Thymus (tissue), 11 donors: Measurements from ENCODE around the gene HOXD13. TPM values are rescaled to one million over a fixed set of nuclear protein-coding genes. Genes with fewer than 3 reads are reported as not detected.

ENCODE experiments used
- DNase-seq, 9 donors: peaks; one replicate each; pipeline ENCODE4 v3.0.0-alpha.2; 2013; ENCODE audit warnings: low spot score in 9 of 9, low read depth in 6 of 9, missing footprints in 1 of 9
- H3K27ac ChIP-seq, 2 donors: one replicate each; pipeline ENCODE4 v1.5.1; 2013; ENCODE audit warnings: control low read depth in 1 of 2, low read depth in 1 of 2, low read length in 1 of 2, mild to moderate bottlenecking in 1 of 2, moderate library complexity in 1 of 2
- H3K27me3 ChIP-seq, 2 donors: one replicate each; pipeline ENCODE4 v1.5.1; 2013; ENCODE audit warnings: low read length in 1 of 2; ENCODE audit not compliant: control insufficient read depth in 2 of 2, insufficient read depth in 1 of 2
- H3K36me3 ChIP-seq, 2 donors: one replicate each; pipeline ENCODE4 v1.5.1; 2013; ENCODE audit warnings: low read length in 1 of 2, mild to moderate bottlenecking in 1 of 2, moderate library complexity in 1 of 2; ENCODE audit not compliant: control insufficient read depth in 2 of 2, insufficient read depth in 2 of 2
- H3K4me1 ChIP-seq, 2 donors: one replicate each; pipeline ENCODE4 v1.5.1; 2013; ENCODE audit warnings: low read length in 2 of 2; ENCODE audit not compliant: control insufficient read depth in 2 of 2, insufficient read depth in 2 of 2
- H3K4me3 ChIP-seq, 2 donors: one replicate each; pipeline ENCODE4 v1.5.1; 2013; ENCODE audit warnings: low read length in 2 of 2, control low read depth in 1 of 2, mild to moderate bottlenecking in 1 of 2
- H3K9me3 ChIP-seq, 2 donors: one replicate each; pipeline ENCODE4 v1.5.1; 2013; ENCODE audit warnings: low read length in 1 of 2, mild to moderate bottlenecking in 1 of 2; ENCODE audit not compliant: control insufficient read depth in 2 of 2, insufficient read depth in 1 of 2
- WGBS: extraction: QIAGEN DNeasy Blood & Tissue Kit; methylation state at CpG from one replicate; pipeline ENCODE4 v1.1.7; 2013; 5-methylcytosine and 5-hydroxymethylcytosine counted together
- polyA plus RNA-seq: library from polyadenylated mRNA; stranded (reverse); fragments of 200-250 nt; gene quantifications from one replicate; pipeline ENCODE4 v1.2.3, GENCODE V29; 2013
- total RNA-seq: library from RNA; stranded (reverse); fragments of 120-200 nt; gene quantifications from one replicate; pipeline ENCODE4 v1.2.4, GENCODE V29; 2013
- donor health status: healthy.

Gene HOXD13
- total and polyA plus RNA-seq, 2 donors, result 0.11 TPM; not detected in 1

DNA sequence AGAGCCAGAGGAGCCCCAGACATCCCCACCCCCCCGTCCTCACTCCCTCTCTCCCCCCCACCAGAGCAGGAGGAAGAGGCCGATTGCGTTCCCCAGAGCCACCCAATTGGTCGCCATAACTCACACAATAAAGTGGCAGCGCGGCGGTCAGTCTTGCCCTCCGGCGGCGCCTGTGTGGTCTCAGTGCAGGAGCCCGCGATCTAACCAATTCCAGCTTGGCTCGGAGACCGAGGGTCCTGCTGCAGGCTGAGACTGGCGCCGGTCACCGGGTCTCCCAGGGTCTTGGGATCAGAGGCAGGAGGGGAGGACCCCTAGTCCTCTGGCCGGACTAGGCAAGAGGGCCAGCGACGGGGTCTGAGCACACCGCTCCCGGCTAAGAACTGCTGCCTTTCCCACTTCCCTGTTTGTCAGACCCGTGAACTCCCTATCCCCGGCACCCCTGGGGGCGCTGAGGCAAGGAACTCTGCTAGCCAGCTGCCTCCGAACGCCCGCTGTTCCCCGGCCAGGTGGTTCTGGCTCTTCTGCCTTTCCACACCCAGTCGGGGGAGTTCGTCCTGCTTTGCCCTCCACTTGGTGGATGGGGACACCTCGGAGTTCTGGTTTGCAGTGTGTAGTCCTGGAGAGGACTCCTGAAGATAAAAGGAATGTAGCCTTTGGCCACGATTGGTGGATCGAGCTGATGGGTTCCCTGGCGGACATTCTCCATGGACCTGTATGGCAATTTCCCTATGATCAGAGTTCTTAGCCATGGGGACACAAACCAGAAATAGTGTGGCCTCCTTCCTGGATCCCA, 6.0 kb downstream of the HOXD13 start:
- H3K4me1 ChIP-seq, result peaks cover 2 to 16% of the 10 kb centered on the region in 2 donors
- no peak overlapping the region for H3K4me3 ChIP-seq
- H3K9me3 ChIP-seq, result peaks cover 1 to 15% of the 10 kb centered on the region in 2 donors
- no peak for DNase-seq
- peaks cover 83 to 100% of the 10 kb centered on the region in 2 donors for H3K27me3 ChIP-seq
- H3K27ac ChIP-seq, result no peak overlapping the region
- WGBS, result 8% methylated on average over 35 of the region's 35 CpGs
- no peaks in the 10 kb centered on the region for H3K36me3 ChIP-seq

- WGBS, result 10% methylated on average over 30 of the region's 30 CpGs
- Histone ChIP-seq H3K27me3 (peaks cover 84 to 100% of the 10 kb centered on the region in 2 donors), H3K36me3 (no peaks in the 10 kb centered on the region), H3K9me3 (peaks cover 1 to 15% of the 10 kb centered on the region in 2 donors), H3K4me3 (no peak overlapping the region), H3K4me1 (peaks cover 2 to 16% of the 10 kb centered on the region in 2 donors), H3K27ac (no peak overlapping the region)
- no peak for DNase-seq
Observed at GRCh38 chr2:176099159-176099727, 6.7 kb downstream of the HOXD13 start.

DNA sequence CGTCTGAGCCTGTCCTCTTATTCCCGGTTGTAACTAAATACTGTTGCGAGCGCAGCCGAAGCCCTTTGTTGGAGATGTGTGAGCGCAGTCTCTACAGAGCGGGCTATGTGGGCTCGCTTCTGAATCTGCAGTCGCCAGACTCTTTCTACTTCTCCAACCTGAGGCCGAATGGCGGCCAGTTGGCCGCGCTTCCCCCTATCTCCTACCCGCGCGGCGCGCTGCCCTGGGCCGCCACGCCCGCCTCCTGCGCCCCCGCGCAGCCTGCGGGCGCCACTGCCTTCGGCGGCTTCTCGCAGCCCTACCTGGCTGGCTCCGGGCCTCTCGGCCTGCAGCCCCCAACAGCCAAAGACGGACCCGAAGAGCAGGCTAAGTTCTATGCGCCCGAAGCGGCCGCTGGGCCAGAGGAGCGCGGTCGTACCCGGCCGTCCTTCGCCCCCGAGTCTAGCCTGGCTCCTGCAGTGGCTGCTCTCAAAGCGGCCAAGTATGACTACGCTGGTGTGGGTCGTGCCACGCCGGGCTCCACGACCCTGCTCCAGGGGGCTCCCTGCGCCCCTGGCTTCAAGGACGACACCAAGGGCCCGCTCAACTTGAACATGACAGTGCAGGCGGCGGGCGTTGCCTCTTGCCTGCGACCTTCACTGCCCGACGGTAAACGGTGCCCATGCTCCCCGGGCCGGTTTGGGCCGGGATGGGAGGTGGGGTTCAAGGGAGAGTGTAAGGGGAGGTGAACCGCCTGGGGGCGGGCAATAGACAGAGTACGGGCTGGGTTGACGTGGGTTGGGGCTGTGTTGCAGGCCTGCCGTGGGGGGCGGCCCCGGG, 7.4 kb downstream of the HOXD13 start, which contains the start of gene HOXD12:
Gene HOXD12 (plus strand): TSS at position 68 of the 819 bp plus-strand sequence. CDS start 7 bp downstream, at position 75.
- H3K4me1 ChIP-seq, result peaks cover 2 to 16% of the 10 kb centered on the region in 2 donors
- no peak within 1 kb of the TSS for H3K4me3 ChIP-seq
- no peak for DNase-seq
- no peak within 1 kb of the TSS for H3K27ac ChIP-seq
- 8% methylated on average over 70 of the region's 70 CpGs for WGBS
- H3K36me3 ChIP-seq, result no peaks in the 10 kb centered on the region
- peaks cover 84 to 100% of the 10 kb centered on the region in 2 donors for H3K27me3 ChIP-seq
- H3K9me3 ChIP-seq, result peaks cover 1 to 19% of the 10 kb centered on the region in 2 donors

- Histone ChIP-seq H3K36me3 (no peaks in the 10 kb centered on the region), H3K27me3 (peaks cover 89 to 100% of the 10 kb centered on the region in 2 donors), H3K27ac (no peak overlapping the region), H3K9me3 (peaks cover 1 to 19% of the 10 kb centered on the region in 2 donors), H3K4me1 (peaks cover 2 to 16% of the 10 kb centered on the region in 2 donors), H3K4me3 (no peak overlapping the region)
- no peak for DNase-seq
- WGBS, result 11% methylated on average over 28 of the region's 28 CpGs
Observed at GRCh38 chr2:176100547-176101140, 8.1 kb downstream of the HOXD13 start.

DNA sequence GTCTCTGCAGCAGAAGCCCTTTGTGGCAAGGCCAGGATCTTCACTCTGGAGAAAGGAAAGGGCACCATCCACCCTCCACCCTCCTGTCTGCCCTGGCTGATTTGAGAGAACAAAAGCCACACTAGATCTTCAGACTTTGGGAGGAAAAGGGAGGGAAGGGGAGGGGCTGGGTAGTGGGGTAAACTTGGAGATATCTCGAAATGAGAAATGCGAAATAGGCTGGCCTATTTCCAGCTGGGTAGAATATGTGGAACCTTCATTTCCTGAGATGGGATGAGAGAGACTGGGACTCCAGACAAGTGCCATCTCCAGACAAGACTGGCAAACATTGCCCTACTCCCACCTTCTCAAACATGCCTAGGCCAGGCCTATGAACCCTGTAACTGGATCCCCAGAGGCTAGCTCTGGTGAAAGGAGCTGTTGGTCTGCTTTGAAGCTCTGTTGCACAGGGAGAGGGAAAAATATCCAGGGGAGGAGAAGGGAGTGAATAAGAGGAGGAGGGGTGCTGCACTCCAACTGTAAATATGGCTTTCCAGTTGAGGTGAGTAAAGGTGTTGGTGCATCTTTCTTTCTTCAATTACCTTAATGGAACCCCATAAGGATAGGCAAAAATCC, 8.8 kb downstream of the HOXD13 start:
- Histone ChIP-seq H3K4me1 (peaks cover 2 to 16% of the 10 kb centered on the region in 2 donors), H3K4me3 (no peak overlapping the region), H3K27me3 (peaks cover 91 to 100% of the 10 kb centered on the region in 2 donors), H3K9me3 (peaks cover 1 to 19% of the 10 kb centered on the region in 2 donors), H3K36me3 (no peaks in the 10 kb centered on the region), H3K27ac (no peak overlapping the region)
- WGBS, result 17% methylated on average over 2 of the region's 2 CpGs
- no peak for DNase-seq

- 27% methylated on average over 5 of the region's 5 CpGs for WGBS
- Histone ChIP-seq H3K27me3 (peaks cover 92 to 100% of the 10 kb centered on the region in 2 donors), H3K4me1 (peaks cover under 1 to 11% of the 10 kb centered on the region in 2 donors)
Observed at GRCh38 chr2:176101842-176102241, 9.3 kb downstream of the HOXD13 start.

DNA sequence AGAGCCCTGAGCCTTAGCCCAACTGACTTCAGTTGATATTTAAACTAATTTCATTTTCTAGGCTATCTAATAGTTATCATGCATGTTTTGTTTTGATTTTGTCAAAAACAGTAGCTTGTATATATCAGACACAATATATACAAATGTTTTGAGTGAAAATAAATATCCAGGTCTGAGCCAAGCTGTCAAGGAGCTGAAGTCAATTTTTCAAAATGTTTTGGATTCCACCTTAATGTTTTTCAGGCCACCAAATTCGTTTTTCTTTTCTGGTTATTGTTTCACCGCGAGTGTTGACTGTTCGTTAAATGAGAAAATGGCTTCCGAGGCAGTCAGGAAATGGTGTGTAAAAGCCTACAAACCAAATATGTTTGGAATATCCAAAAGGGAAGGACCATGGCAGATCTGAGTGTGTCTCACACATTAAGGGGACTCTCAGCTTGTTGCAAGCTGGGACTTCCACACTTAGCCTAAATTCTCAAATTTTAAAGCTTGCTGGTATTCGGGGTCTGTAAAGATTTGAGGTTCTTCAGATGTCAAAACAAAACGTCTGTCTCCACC, 9.9 kb downstream of the HOXD13 start:
- Histone ChIP-seq H3K4me3 (no peak overlapping the region), H3K9me3 (peaks cover 1 to 16% of the 10 kb centered on the region in 2 donors), H3K36me3 (no peaks in the 10 kb centered on the region), H3K27ac (no peak overlapping the region), H3K4me1 (peaks cover 0 to 8% of the 10 kb centered on the region in 2 donors), H3K27me3 (peaks cover 92 to 100% of the 10 kb centered on the region in 2 donors)
- DNase-seq, result no peak
- 13% methylated on average over 7 of the region's 7 CpGs for WGBS

More at GRCh38 chr2:176101842-176102241, 9.3 kb downstream of the HOXD13 start:
- H3K4me3 ChIP-seq, result no peak overlapping the region
- H3K9me3 ChIP-seq, result peaks cover 1 to 19% of the 10 kb centered on the region in 2 donors
- H3K36me3 ChIP-seq, result no peaks in the 10 kb centered on the region
- no peak for DNase-seq
- no peak overlapping the region for H3K27ac ChIP-seq

- 24% methylated on average over 7 of the region's 7 CpGs for WGBS
- H3K4me1 ChIP-seq, result peaks cover 0 to 3% of the 10 kb centered on the region in 2 donors
- DNase-seq, result no peak
- H3K27ac ChIP-seq, result no peak overlapping the region
- H3K27me3 ChIP-seq, result peaks cover 92 to 98% of the 10 kb centered on the region in 2 donors
- no peaks in the 10 kb centered on the region for H3K36me3 ChIP-seq
- H3K4me3 ChIP-seq, result no peak overlapping the region
- peaks cover 1 to 13% of the 10 kb centered on the region in 2 donors for H3K9me3 ChIP-seq
Observed at GRCh38 chr2:176103194-176103593, 10.7 kb downstream of the HOXD13 start.
